ENCODE data around the gene NIPBL.

The NIPBL gene

GRCh38 chr5:36943584-36943983, 67.0 kb downstream of the NIPBL start:
- H3K4me3 ChIP-seq (ENCODE audit: low read depth, low read length): no peak overlapping the region
- TF ChIP-seq, protein P1, sequence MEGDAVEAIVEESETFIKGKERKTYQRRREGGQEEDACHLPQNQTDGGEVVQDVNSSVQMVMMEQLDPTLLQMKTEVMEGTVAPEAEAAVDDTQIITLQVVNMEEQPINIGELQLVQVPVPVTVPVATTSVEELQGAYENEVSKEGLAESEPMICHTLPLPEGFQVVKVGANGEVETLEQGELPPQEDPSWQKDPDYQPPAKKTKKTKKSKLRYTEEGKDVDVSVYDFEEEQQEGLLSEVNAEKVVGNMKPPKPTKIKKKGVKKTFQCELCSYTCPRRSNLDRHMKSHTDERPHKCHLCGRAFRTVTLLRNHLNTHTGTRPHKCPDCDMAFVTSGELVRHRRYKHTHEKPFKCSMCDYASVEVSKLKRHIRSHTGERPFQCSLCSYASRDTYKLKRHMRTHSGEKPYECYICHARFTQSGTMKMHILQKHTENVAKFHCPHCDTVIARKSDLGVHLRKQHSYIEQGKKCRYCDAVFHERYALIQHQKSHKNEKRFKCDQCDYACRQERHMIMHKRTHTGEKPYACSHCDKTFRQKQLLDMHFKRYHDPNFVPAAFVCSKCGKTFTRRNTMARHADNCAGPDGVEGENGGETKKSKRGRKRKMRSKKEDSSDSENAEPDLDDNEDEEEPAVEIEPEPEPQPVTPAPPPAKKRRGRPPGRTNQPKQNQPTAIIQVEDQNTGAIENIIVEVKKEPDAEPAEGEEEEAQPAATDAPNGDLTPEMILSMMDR (IDR thresholded peaks at IDR 0.05; ENCODE audit: low read depth, low read length): no peak
- no peaks in the 10 kb centered on the region for H3K27me3 ChIP-seq (ENCODE audit: insufficient read depth, low read depth, severe bottlenecking)
- H3K36me3 ChIP-seq: no peaks in the 10 kb centered on the region; the same call in 1 of the 2 replicates
- H3K9me3 ChIP-seq (ENCODE audit: severe bottlenecking): no peaks in the 10 kb centered on the region
- no peak overlapping the region for H3K27ac ChIP-seq
- DNase-seq: no peak

GRCh38 chr5:36944024-36944423, 67.5 kb downstream of the NIPBL start:
- Histone ChIP-seq H3K9me3 (ENCODE audit: severe bottlenecking) (no peaks in the 10 kb centered on the region), H3K27ac (no peak overlapping the region), H3K4me3 (ENCODE audit: low read depth, low read length) (no peak overlapping the region), H3K27me3 (ENCODE audit: insufficient read depth, low read depth, severe bottlenecking) (no peaks in the 10 kb centered on the region), H3K36me3 (no peaks in the 10 kb centered on the region; the same call in 1 of the 2 replicates)
- no peak for DNase-seq
- TF ChIP-seq, protein P1 (IDR thresholded peaks at IDR 0.05; ENCODE audit: low read depth, low read length): no peak

GRCh38 chr5:36944607-36945225, 68.1 kb downstream of the NIPBL start:
- Histone ChIP-seq H3K4me3 (ENCODE audit: low read depth, low read length) (no peak overlapping the region), H3K9me3 (ENCODE audit: severe bottlenecking) (no peaks in the 10 kb centered on the region), H3K36me3 (no peaks in the 10 kb centered on the region), H3K27ac (no peak overlapping the region), H3K27me3 (ENCODE audit: insufficient read depth, low read depth, severe bottlenecking) (no peaks in the 10 kb centered on the region)
- TF ChIP-seq, protein P1 (IDR thresholded peaks at IDR 0.05; ENCODE audit: low read depth, low read length): no peak
- DNase-seq: no peak

DNA sequence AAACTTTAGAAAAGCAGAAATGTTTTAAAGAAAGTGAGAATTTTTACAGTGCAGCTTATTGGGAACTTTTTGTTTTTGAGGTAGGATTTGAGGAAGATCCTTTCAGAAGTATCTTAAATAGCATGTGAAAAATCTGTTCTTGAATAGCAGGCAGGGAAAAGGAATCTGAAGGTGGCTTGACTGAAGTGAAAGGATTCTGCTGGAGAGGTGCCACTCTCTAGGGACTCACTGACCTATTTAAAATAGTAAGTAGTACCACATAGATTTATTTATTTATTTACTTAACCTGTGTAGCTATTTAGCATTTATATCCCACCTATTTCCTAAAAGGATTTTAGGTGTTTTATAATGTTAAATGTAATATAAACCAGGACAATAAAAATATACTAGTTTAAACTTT, 69.1 kb downstream of the NIPBL start:
- TF ChIP-seq, protein P1 (IDR thresholded peaks at IDR 0.05; ENCODE audit: low read depth, low read length): no peak
- Histone ChIP-seq H3K4me3 (ENCODE audit: low read depth, low read length) (no peak overlapping the region), H3K27me3 (ENCODE audit: insufficient read depth, low read depth, severe bottlenecking) (no peaks in the 10 kb centered on the region), H3K9me3 (ENCODE audit: severe bottlenecking) (no peaks in the 10 kb centered on the region), H3K27ac (no peak overlapping the region), H3K36me3 (no peaks in the 10 kb centered on the region)
- no peak for DNase-seq

DNA sequence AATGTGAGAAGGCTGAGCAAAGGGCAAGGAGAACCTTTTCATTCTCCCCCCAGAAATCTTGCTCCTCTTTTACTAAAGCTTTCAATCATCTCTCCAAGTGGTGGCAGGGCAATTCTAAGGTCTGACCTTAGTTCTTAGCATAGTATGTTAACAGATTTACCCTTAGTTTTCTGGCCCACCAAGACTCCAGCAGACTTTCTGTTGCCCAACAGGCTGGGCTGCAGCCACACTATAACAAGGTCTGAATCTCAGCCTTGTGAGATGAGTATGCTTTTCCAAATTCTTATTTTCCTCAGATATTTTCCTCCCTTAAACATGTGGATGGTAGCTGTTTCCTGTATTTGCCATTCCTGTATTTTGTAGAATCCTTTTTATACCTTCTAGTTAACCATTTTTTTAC, 69.5 kb downstream of the NIPBL start:
- DNase-seq: no peak
- TF ChIP-seq, protein P1 (IDR thresholded peaks at IDR 0.05; ENCODE audit: low read depth, low read length): no peak
- no peak overlapping the region for H3K4me3 ChIP-seq (ENCODE audit: low read depth, low read length)
- H3K27ac ChIP-seq: no peak overlapping the region
- no peaks in the 10 kb centered on the region for H3K9me3 ChIP-seq (ENCODE audit: severe bottlenecking)
- H3K27me3 ChIP-seq (ENCODE audit: insufficient read depth, low read depth, severe bottlenecking): no peaks in the 10 kb centered on the region
- H3K36me3 ChIP-seq: no peaks in the 10 kb centered on the region

DNA sequence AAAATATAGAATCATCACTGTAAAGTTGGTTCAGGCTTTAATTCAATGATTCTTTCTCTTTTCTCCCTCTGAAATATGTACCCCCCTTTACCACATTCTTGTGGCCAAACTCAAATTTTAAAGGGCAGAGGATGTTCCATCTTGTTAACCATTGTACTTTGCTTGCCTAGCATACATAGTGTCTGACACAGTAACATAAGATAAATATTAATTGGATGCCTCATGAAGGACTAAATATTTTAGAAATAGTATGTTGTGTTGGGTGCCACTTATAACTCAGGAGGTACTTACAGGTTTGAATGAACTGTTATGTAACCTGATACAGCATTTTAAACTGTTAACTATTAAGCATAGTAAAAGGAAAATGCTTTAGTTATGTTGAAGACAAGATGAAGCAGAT, 71.5 kb downstream of the NIPBL start:
- Histone ChIP-seq H3K27me3 (ENCODE audit: insufficient read depth, low read depth, severe bottlenecking) (no peaks in the 10 kb centered on the region), H3K4me3 (ENCODE audit: low read depth, low read length) (no peak overlapping the region), H3K27ac (no peak overlapping the region), H3K36me3 (no peaks in the 10 kb centered on the region), H3K9me3 (ENCODE audit: severe bottlenecking) (no peaks in the 10 kb centered on the region)
- TF ChIP-seq, protein P1 (IDR thresholded peaks at IDR 0.05; ENCODE audit: low read depth, low read length): no peak
- DNase-seq: no peak

Measured in WERI-Rb-1 (cell line).